OCI-LY7 (cell line): Measurements from ENCODE around the gene CCDC93.

ENCODE experiments used
- EZH2phosphoT487 ChIP-seq: fragments of 200-600 bp; sonication (generic); IDR thresholded peaks from 2 replicates; pipeline ENCODE4 v1.6.1; 2018; ENCODE audit warnings: low read depth, borderline replicate concordance, mild to moderate bottlenecking, mixed run types, antibody characterized with exemption, low read length, moderate library complexity, mixed read lengths
- TF ChIP-seq, protein P1 (sequence below): fragments of 200-600 bp; sonication (generic); conservative IDR thresholded peaks from 2 replicates; pipeline ENCODE4 v1.5.1; 2014; ENCODE audit warnings: mild to moderate bottlenecking, antibody characterized with exemption, low read length, moderate library complexity, mixed read lengths

DNA sequence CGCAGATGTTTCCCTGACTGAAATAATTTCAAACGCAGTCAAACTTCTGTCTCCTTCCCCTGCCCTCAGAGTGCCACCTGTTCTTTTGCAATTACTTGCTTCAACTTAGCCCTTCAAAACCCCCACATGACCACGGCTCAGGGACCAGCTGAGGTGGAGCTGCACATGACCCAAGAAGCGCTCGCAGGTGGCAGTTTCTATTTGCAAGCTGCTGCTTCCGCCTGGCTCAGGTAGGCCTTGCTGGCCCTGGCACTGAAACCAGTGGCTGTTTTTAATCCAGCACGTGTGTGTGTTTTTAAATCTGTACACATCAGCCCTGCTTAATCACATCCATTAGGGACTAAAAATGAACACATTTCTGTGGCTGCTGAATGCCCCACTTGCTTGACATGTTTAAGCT lies 95.3 kb downstream of the CCDC93 start:
- TF ChIP-seq, protein P1, sequence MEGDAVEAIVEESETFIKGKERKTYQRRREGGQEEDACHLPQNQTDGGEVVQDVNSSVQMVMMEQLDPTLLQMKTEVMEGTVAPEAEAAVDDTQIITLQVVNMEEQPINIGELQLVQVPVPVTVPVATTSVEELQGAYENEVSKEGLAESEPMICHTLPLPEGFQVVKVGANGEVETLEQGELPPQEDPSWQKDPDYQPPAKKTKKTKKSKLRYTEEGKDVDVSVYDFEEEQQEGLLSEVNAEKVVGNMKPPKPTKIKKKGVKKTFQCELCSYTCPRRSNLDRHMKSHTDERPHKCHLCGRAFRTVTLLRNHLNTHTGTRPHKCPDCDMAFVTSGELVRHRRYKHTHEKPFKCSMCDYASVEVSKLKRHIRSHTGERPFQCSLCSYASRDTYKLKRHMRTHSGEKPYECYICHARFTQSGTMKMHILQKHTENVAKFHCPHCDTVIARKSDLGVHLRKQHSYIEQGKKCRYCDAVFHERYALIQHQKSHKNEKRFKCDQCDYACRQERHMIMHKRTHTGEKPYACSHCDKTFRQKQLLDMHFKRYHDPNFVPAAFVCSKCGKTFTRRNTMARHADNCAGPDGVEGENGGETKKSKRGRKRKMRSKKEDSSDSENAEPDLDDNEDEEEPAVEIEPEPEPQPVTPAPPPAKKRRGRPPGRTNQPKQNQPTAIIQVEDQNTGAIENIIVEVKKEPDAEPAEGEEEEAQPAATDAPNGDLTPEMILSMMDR: no peak
- TF ChIP-seq EZH2phosphoT487: no peak
